Measurements from ENCODE around the gene SYT11. TPM values are rescaled to one million over a fixed set of nuclear protein-coding genes. Genes with fewer than 3 reads are reported as not detected.
"Not testable (repeated sequence)": the region's sequence is repeated elsewhere in the genome, so short reads cannot be mapped to it uniquely, and the experiment has no call there.

Gene SYT11
- total RNA-seq, 4 donors from 2014 or later = 3.3 to 9.1 (median 3.6) TPM

- Histone ChIP-seq H3K4me3 (replicated peaks in 1 of 3) (no peak overlapping the region), H3K27ac (no peak overlapping the region), H3K4me1 (peaks cover 0 to 9% of the 10 kb centered on the region in 2 donors), H3K36me3 (no peaks in the 10 kb centered on the region), H3K27me3 (no peaks in the 10 kb centered on the region), H3K9me3 (no peaks in the 10 kb centered on the region)
- DNase-seq = no peak
- intact Hi-C loops (cut with DNase I) = no loop called here
- TF ChIP-seq POLR2A (IDR thresholded peaks at IDR 0.05) = no peak
- TF ChIP-seq CTCF (IDR thresholded peaks at IDR 0.05) = no peak
- 52 to 54% methylated on average over 3 of the region's 3 CpGs for WGBS, 2 donors
Observed at GRCh38 chr1:155890251-155890650, 30.9 kb downstream of the SYT11 start.

GRCh38 chr1:155892796-155893195 is 33.4 kb downstream of the SYT11 start:
- H3K4me1 ChIP-seq = peaks cover 0 to 9% of the 10 kb centered on the region in 2 donors
- peak overlapping the region in 2 of 3 donors; percentile 66 to 68 for H3K27ac ChIP-seq
- no peak overlapping the region for H3K4me3 ChIP-seq (replicated peaks in 1 of 3)
- TF ChIP-seq CTCF (IDR thresholded peaks at IDR 0.05) (no peak), POLR2A (IDR thresholded peaks at IDR 0.05) (no peak)
- no peaks in the 10 kb centered on the region for H3K9me3 ChIP-seq
- DNase-seq = no peak
- no peaks in the 10 kb centered on the region for H3K27me3 ChIP-seq
- WGBS, 2 donors = 36 to 48% methylated on average over 3 of the region's 3 CpGs
- H3K36me3 ChIP-seq = peaks cover 0 to 7% of the 10 kb centered on the region in 2 donors
- intact Hi-C loops (cut with DNase I) = no loop called here

GRCh38 chr1:155893389-155894142 is 34.2 kb downstream of the SYT11 start:
- intact Hi-C loops (cut with DNase I) = no loop called here
- Histone ChIP-seq H3K36me3 (peaks cover under 1 to 7% of the 10 kb centered on the region in 2 donors), H3K27me3 (no peaks in the 10 kb centered on the region), H3K27ac (peak overlapping the region; percentile 46 to 68 (median 66)), H3K9me3 (no peaks in the 10 kb centered on the region), H3K4me1 (peaks cover 0 to 9% of the 10 kb centered on the region in 2 donors), H3K4me3 (replicated peaks in 1 of 3) (no peak overlapping the region)
- WGBS, 2 donors = 70 to 78% methylated on average over 10 of the region's 10 CpGs
- no peak for DNase-seq
- TF ChIP-seq POLR2A (IDR thresholded peaks at IDR 0.05) (no peak), CTCF (IDR thresholded peaks at IDR 0.05) (no peak)

GRCh38 chr1:155895617-155896016 is 36.2 kb downstream of the SYT11 start:
- H3K27ac ChIP-seq; H3K27me3 ChIP-seq; DNase-seq; H3K4me3 ChIP-seq (replicated peaks in 1 of 3); H3K4me1 ChIP-seq; H3K9me3 ChIP-seq; intact Hi-C loops (cut with DNase I): not testable (repeated sequence)
- 92 to 97% methylated on average over 6 of the region's 6 CpGs for WGBS, 2 donors
- H3K36me3 ChIP-seq = peaks cover 21 to 26% of the 10 kb centered on the region in 2 donors

- WGBS, 2 donors = 95 to 96% methylated on average over 8 of the region's 8 CpGs
- H3K27me3 ChIP-seq; H3K4me3 ChIP-seq (replicated peaks in 1 of 3); intact Hi-C loops (cut with DNase I); H3K9me3 ChIP-seq; DNase-seq; H3K27ac ChIP-seq; H3K4me1 ChIP-seq: not testable (repeated sequence)
- peaks cover 30 to 35% of the 10 kb centered on the region in 2 donors for H3K36me3 ChIP-seq
Observed at GRCh38 chr1:155896476-155896875, 37.1 kb downstream of the SYT11 start.

GRCh38 chr1:155897746-155898145 is 38.4 kb downstream of the SYT11 start:
- no peak for DNase-seq
- Histone ChIP-seq H3K4me3 (replicated peaks in 1 of 3) (no peak overlapping the region), H3K27ac (no peak overlapping the region), H3K4me1 (peaks cover 0 to 7% of the 10 kb centered on the region in 2 donors), H3K9me3 (no peaks in the 10 kb centered on the region), H3K36me3 (peaks cover 42 to 43% of the 10 kb centered on the region in 2 donors), H3K27me3 (no peaks in the 10 kb centered on the region)
- intact Hi-C loops (cut with DNase I) = no loop called here
- 76 to 81% methylated on average over 1 of the region's 1 CpG for WGBS, 2 donors
- TF ChIP-seq CTCF (IDR thresholded peaks at IDR 0.05) = no peak
- TF ChIP-seq POLR2A (IDR thresholded peaks at IDR 0.05) = no peak

All from thyroid gland (tissue), 4 donors.